GM18526 (cell line): ENCODE data around the gene CBFA2T3.

Experiments
- POLR2A ChIP-seq: IDR thresholded peaks from 3 replicates; pipeline ENCODE4 v1.6.1; 2011; ENCODE audit not compliant: insufficient read length; ENCODE audit errors: extremely low read depth

The CBFA2T3 gene

GRCh38 chr16:88856828-88857727 is 119.9 kb downstream of the CBFA2T3 start, which contains the start of the genes GALNS and TRAPPC2L:
Gene GALNS, minus strand, starts transcription at chr16:88856947. Its CDS starts 70 bp downstream, at chr16:88856877.
Gene TRAPPC2L, plus strand, starts transcription at chr16:88857127. Its CDS starts 24 bp downstream, at chr16:88857151.
- TF ChIP-seq POLR2A, result peak; percentile 90

GRCh38 chr16:88856122-88856827 is 120.7 kb downstream of the CBFA2T3 start:
- TF ChIP-seq POLR2A, result no peak

DNA sequence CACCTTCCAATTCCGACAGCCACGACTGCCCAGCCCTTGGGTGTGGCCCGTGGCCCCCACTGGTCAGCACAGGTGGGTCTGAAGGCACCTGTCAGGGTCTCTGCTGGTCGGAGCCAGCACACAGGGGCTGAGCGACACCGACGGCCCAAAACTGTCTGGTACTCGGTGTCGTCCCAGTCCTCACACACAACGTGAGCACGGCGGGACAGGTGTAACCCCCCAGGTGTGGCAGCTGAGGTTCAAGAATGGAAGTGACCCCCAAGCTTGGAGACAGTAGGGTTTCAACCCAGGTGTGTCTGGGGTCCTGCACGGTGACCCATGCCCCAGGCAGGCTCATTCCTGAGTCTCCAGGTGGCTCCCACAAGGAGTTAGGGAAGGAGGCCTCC is 121.3 kb downstream of the CBFA2T3 start:
- TF ChIP-seq POLR2A, result no peak

DNA sequence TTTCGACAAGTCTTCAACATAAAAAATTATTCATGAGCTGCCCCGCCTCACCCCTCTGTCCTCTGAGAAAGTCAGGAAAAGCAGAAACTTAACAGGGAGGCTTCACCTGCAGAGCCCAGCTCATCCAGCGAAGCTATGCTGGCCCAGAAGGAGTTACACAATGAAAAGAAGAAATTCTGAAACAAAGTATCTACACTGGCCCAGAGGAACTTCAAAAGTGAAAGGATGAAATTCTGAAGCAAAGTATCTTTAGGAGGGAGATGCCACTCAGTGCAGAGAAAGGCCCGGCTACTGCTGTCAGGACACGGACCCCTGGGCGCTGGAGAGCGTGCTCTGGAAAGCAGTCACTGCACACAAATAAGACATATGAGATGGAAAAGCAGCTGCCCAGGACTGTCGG is 121.8 kb downstream of the CBFA2T3 start:
- TF ChIP-seq POLR2A, result no peak

DNA sequence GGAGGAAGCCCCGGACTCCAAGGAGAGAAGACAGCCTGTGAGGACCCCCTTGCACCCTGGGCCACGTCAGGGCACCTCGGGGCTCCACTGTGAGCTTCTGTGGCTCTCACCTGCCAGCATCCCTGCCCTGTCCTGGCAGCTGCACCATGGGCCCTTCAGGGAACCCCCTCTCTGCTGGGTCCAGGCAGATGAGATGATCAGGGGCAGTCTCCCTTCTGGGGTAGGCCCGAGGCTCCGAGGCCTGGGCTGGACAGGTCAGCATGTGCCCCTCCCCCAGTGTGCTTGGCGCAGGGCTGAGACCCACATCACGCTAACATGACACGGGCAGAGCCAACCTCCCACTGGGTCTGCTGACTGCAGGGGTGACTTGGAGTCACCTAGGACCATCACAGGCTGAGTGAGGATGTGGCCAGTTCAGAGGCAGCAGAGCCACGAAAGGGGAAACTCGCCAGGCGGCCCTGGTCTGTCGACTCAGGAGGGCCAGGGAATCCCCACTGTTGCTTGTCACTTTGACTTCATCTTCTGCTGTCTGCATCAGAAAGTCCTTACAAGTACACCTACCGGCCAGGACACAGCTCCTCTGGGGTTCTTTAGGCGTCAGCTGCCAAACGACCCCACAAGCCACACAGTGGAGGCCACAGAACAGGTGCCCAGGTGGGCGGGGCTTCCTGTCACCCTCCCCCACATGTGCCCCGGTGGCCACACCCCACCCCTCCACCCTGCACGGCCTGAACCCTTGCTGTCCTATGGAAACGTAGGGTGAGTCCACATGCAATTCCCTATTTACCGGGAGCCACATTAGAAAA is 122.5 kb downstream of the CBFA2T3 start:
- TF ChIP-seq POLR2A, result no peak

GRCh38 chr16:88853325-88853941 is 123.6 kb downstream of the CBFA2T3 start:
- no peak for TF ChIP-seq POLR2A

- no peak for TF ChIP-seq POLR2A
Measured at GRCh38 chr16:88851616-88852015, 125.4 kb downstream of the CBFA2T3 start.

DNA sequence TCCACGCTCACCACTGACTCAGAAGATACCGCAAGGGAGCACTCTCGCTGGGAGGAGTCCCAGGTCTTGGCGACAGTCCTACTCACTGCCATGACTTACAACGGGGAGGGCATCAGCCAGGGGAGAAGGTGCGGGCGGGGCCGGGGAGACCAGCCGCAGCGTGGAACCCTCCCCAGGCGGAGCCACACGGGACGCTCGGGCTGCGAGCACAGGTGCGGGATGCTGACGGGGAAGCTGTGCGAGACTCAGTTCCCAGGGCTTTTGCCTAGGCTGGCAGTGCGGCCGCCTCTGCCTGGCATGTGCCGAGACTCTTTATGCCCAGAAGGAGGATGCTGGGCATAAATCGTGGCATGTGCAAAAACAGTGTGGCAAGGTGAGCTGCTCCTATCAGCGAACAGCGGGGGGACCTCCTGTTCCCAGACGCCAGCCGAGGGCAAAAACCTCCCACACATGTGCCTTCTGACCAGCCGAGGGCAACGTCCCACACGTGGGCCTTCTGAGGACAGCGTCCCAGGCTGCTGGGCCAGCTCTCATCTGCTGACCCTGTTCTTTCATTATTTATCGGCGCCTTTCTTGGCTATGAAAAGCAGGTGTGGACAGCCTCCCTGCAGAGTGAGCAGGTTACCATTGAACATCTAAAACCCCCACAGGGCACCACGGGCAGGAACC is 126.3 kb downstream of the CBFA2T3 start:
- no peak for TF ChIP-seq POLR2A

GRCh38 chr16:88848557-88848956 is 128.4 kb downstream of the CBFA2T3 start:
- no peak for TF ChIP-seq POLR2A

- TF ChIP-seq POLR2A, result no peak
Measured at GRCh38 chr16:88847654-88848053, 129.4 kb downstream of the CBFA2T3 start.

- TF ChIP-seq POLR2A, result no peak
Measured at GRCh38 chr16:88846088-88846487, 130.9 kb downstream of the CBFA2T3 start.

DNA sequence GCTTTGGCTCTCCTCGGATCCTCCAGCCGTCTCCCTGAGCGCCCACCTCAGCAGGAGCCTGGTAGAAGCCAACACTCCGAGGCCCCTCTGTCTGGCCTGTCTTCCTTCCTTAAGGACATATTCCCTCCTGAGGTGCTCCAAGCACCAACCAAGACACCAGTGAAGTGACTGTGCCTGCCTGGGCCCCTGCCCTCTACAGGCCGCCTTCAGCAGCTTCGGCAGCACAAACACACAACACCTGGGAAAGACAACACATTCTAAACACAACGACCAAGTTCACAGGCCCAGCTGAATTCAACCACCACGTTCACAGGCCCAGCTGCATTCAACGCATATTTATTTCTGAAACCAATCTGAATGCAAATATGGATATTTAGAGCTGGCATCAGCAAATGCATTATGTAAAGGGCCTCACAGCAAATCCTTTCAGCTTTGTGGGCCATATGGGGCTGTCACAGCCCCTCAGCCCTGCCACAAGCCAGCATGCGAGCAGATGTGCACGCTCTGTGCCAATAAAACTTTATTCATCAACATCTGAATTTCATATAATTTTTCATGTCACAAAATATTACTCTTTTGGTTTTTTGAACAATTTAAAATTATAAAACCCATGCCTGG is 132.5 kb downstream of the CBFA2T3 start:
- TF ChIP-seq POLR2A, result no peak

- no peak for TF ChIP-seq POLR2A
Measured at GRCh38 chr16:88843256-88843655, 133.8 kb downstream of the CBFA2T3 start.

DNA sequence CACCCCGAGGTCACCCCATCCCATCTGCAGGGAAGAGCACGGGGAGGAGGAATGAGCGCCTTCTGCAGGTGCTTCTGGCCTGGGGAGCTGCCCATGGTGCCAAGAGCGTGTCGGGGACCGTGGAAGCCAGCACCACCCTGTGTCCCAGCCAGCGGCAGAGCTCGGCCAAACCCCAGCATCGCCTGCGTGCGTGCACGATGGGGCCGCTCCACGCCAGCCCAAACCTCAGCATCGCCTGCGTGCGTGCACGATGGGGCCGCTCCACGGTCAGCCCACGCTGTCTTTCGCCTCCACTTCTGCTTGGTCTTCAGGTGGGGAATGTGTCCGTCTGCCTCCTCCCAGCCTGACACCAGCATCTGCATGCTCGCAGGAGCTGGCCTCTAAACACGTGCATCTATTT is 134.2 kb downstream of the CBFA2T3 start:
- no peak for TF ChIP-seq POLR2A
